GM18505 (cell line): Measurements from ENCODE around the gene FOXN1.

Experiments
- ATAC-seq: cut with Tn5 transposase; IDR thresholded peaks from one replicate; pipeline ENCODE4 v1.9.1; 2021; ENCODE audit not compliant: unreplicated experiment
- POLR2A ChIP-seq: IDR thresholded peaks from 4 replicates; pipeline ENCODE4 v1.6.1; 2011; ENCODE audit warnings: borderline replicate concordance; ENCODE audit not compliant: insufficient read depth, insufficient read length; ENCODE audit errors: extremely low read depth

The FOXN1 gene

GRCh38 chr17:28528327-28529012 lies 22.3 kb downstream of the FOXN1 start:
- ATAC-seq = no peak
- TF ChIP-seq POLR2A = no peak

- no peak for ATAC-seq
- no peak for TF ChIP-seq POLR2A
Measured at GRCh38 chr17:28529013-28529400, 22.9 kb downstream of the FOXN1 start.

GRCh38 chr17:28530250-28530649 lies 24.1 kb downstream of the FOXN1 start:
- no peak for ATAC-seq
- TF ChIP-seq POLR2A = no peak

GRCh38 chr17:28530926-28531325 lies 24.8 kb downstream of the FOXN1 start:
- no peak for ATAC-seq
- no peak for TF ChIP-seq POLR2A

- no peak for TF ChIP-seq POLR2A
- no peak for ATAC-seq
Measured at GRCh38 chr17:28532050-28532960, 26.2 kb downstream of the FOXN1 start.

GRCh38 chr17:28533091-28533807 lies 27.1 kb downstream of the FOXN1 start:
- TF ChIP-seq POLR2A = no peak
- no peak for ATAC-seq

- ATAC-seq = no peak
- TF ChIP-seq POLR2A = no peak
Measured at GRCh38 chr17:28534740-28535375, 28.7 kb downstream of the FOXN1 start.

- ATAC-seq = no peak
Measured at GRCh38 chr17:28536532-28537218, 30.5 kb downstream of the FOXN1 start.

GRCh38 chr17:28537219-28537610 lies 31.1 kb downstream of the FOXN1 start:
- TF ChIP-seq POLR2A = no peak
- ATAC-seq = no peak

More at GRCh38 chr17:28536532-28537218, 30.5 kb downstream of the FOXN1 start:
- no peak for TF ChIP-seq POLR2A

GRCh38 chr17:28538296-28538895 lies 32.2 kb downstream of the FOXN1 start:
- no peak for ATAC-seq
- no peak for TF ChIP-seq POLR2A

- no peak for TF ChIP-seq POLR2A
- ATAC-seq = no peak
Measured at GRCh38 chr17:28540231-28540630, 34.1 kb downstream of the FOXN1 start.

GRCh38 chr17:28541439-28541838 lies 35.3 kb downstream of the FOXN1 start:
- ATAC-seq = no peak
- TF ChIP-seq POLR2A = no peak
